ENCODE data around the gene OR10G3. TPM values are rescaled to one million over a fixed set of nuclear protein-coding genes. Genes with fewer than 3 reads are reported as not detected.

The OR10G3 gene
- total RNA-seq, 3 donors from 2014 or later, result not detected

DNA sequence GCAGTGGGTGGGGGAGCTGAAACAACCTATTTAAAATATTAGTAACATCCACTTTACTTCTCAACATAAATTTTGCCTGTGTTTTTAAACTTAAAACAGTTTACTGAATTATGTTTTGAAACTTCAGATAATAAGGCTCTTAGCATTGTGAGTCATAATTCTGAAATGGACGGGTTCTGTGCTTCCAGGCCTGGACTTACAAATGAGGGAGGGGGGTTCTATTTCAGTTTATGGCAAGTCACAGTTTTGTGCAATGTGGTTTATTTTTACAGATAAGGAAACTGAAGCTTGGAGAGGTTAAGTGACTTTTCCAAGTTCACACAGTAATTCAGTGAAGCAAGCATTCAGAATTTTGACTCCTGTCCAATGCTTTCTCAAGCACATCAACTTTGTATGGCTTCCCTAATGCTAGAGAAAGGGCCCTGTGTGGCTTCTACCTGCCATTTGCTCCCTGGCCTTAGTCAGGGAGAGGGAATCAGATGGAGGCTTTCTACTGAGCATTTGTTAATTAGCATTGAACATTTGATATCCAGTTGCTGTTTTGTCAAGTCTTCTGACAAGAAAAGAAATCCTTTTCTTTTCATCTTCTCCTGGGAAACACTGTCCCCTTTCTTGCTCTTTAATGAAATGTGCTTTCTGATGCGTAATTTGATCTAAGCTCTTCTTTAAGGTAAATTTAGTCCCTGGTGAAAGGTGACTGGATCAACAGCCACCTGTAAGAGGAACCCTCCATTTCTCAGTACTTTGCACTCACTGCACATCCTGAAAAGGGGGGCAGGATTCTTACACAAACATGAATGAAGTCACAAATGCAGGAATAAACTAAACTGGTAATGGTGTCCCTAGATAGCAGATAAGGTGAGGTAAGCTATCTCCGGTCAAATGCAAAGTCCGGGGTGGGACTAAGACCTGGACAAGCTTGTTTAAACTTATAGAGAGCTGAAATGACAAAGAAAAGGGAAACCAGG lies 51.2 kb downstream of the OR10G3 start:
- Histone ChIP-seq H3K4me3 (no peak overlapping the region), H3K27ac (no peak overlapping the region), H3K27me3 (peaks cover 0 to under 1% of the 10 kb centered on the region in 2 donors), H3K36me3 (no peaks in the 10 kb centered on the region), H3K4me1 (peaks cover 0 to 5% of the 10 kb centered on the region in 2 donors), H3K9me3 (no peaks in the 10 kb centered on the region)
- intact Hi-C loops (cut with DNase I; ENCODE audit: low total_unique reads), result no loop called here
- TF ChIP-seq, protein P1, sequence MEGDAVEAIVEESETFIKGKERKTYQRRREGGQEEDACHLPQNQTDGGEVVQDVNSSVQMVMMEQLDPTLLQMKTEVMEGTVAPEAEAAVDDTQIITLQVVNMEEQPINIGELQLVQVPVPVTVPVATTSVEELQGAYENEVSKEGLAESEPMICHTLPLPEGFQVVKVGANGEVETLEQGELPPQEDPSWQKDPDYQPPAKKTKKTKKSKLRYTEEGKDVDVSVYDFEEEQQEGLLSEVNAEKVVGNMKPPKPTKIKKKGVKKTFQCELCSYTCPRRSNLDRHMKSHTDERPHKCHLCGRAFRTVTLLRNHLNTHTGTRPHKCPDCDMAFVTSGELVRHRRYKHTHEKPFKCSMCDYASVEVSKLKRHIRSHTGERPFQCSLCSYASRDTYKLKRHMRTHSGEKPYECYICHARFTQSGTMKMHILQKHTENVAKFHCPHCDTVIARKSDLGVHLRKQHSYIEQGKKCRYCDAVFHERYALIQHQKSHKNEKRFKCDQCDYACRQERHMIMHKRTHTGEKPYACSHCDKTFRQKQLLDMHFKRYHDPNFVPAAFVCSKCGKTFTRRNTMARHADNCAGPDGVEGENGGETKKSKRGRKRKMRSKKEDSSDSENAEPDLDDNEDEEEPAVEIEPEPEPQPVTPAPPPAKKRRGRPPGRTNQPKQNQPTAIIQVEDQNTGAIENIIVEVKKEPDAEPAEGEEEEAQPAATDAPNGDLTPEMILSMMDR (IDR thresholded peaks at IDR 0.05), result no peak
- TF ChIP-seq POLR2A (IDR thresholded peaks at IDR 0.05), result no peak
- no peak for TF ChIP-seq POLR2AphosphoS5 (IDR thresholded peaks at IDR 0.05)
- no peak for DNase-seq (ENCODE audit: low spot score in 2 of 2)

DNA sequence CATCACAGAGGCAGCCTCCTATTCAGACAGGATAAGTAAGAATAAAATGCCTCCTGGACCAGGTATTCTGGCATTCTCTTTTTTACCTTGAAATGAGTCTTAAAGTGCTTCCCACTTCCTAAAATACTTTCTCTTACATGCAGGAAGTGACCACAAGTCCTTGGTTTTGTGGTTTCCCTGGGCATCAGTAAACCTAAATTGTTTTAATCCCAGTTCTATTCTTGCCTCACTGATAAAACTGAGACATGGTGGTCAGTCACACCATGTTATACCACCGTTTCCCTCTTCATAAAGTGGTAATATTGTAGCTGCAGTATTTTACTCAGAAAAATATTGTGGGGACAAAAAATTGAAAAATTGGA lies 52.6 kb downstream of the OR10G3 start:
- Histone ChIP-seq H3K27ac (no peak overlapping the region), H3K9me3 (no peaks in the 10 kb centered on the region), H3K4me1 (peaks cover 0 to 5% of the 10 kb centered on the region in 2 donors), H3K27me3 (no peaks in the 10 kb centered on the region), H3K4me3 (peak overlapping the region in 1 of 3 donors; percentile 91), H3K36me3 (no peaks in the 10 kb centered on the region)
- no peak for DNase-seq (ENCODE audit: low spot score in 2 of 2)
- TF ChIP-seq, protein P1 (IDR thresholded peaks at IDR 0.05), result no peak
- no peak for TF ChIP-seq POLR2A (IDR thresholded peaks at IDR 0.05)
- intact Hi-C loops (cut with DNase I; ENCODE audit: low total_unique reads), result no loop called here

DNA sequence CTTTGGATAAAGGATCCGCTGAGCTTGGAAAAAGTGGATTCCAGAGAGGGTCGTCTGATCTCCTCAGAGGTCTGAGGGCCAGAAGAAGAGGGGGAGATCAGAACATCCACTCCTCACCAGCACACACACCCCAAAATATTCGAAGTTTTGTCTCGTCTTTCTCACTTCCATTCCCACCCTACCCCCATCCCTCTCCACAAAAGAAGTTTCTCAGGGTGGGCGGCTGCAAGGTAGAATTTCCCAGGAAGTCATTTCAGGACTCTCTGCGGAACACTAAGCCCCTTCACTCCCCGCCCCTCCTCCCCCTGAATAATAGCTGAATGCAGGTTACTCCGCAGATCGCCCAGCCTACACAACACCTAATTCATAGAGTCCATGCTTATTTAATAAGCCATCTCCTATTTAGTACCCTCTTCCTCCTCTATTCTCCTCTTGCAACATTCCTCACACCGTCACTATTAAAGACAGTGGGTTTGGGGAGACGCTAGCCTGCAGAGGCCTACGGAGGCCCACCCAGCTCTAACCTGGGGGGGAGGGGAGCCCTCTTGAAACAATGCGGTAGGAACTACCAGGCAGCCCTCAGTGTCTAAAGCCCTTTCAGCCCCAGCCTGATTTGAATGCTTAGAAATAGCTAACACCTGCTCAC lies 53.1 kb downstream of the OR10G3 start:
- intact Hi-C loops (cut with DNase I; ENCODE audit: low total_unique reads), result no loop called here
- Histone ChIP-seq H3K27ac (peak overlapping the region; percentile 71 to 87), H3K36me3 (no peaks in the 10 kb centered on the region), H3K4me1 (peaks cover 0 to 5% of the 10 kb centered on the region in 2 donors), H3K4me3 (peak overlapping the region; percentile 65 to 91 (median 78)), H3K9me3 (no peaks in the 10 kb centered on the region), H3K27me3 (no peaks in the 10 kb centered on the region)
- no peak for TF ChIP-seq POLR2AphosphoS5 (IDR thresholded peaks at IDR 0.05)
- TF ChIP-seq, protein P1 (IDR thresholded peaks at IDR 0.05), result no peak
- no peak for TF ChIP-seq POLR2A (IDR thresholded peaks at IDR 0.05)
- no peak for DNase-seq (ENCODE audit: low spot score in 2 of 2)

DNA sequence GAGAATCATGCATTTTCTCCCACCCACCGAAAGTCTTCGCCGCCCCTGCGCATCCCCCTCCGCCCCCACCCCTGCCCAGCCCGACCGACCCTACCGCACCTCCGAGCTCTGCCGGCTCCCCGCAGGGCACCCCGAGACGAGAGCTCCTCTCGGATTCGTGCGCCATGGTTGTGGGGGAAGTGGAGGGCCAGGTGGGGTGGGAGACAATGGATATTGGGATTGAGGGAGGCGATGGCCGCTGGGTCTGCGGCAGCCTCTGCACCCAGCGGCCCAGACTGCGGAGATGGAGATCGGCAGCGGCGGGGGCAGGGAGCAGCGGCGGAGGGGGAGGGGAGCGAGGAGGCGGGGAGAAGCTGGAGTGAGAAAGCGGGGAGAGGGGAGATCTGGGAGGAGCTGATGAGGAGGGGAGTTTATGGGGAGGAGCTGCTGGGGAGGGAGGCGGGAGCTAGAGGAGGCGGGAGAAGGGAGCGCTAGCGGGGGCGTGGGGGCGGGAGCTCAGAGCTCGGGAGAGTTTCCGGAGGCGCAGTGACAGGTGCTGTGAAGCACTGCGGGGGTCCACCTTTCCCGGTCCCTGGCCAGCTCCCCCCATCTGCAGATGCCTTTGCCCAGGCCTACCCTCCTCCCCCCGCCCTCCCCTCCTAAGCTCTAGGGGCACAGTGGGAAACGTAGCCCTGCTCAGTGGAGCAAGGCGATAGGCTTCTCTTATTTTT lies 53.8 kb downstream of the OR10G3 start, which contains the start of gene SALL2:
TSS of gene SALL2 (minus strand) at position 385 of the 710 bp plus-strand sequence. CDS start at position 166, 219 bp downstream.
- H3K27me3 ChIP-seq, result no peaks in the 10 kb centered on the region
- peaks cover 0 to 5% of the 10 kb centered on the region in 2 donors for H3K4me1 ChIP-seq
- peak within 1 kb of the TSS; percentile 65 to 91 (median 78) for H3K4me3 ChIP-seq
- intact Hi-C loops (cut with DNase I; ENCODE audit: low total_unique reads), result no loop called here
- no peaks in the 10 kb centered on the region for H3K36me3 ChIP-seq
- DNase-seq (ENCODE audit: low spot score in 2 of 2), result peak; percentile 60 to 79
- H3K9me3 ChIP-seq, result no peaks in the 10 kb centered on the region
- H3K27ac ChIP-seq, result peak within 1 kb of the TSS; percentile 71 to 87
- TF ChIP-seq, protein P1 (IDR thresholded peaks at IDR 0.05), result no peak
- TF ChIP-seq POLR2AphosphoS5 (IDR thresholded peaks at IDR 0.05), result no peak
- no peak for TF ChIP-seq POLR2A (IDR thresholded peaks at IDR 0.05)
